ENCODE results near the gene FOXR1. TPM values are rescaled to one million over a fixed set of nuclear protein-coding genes. Genes with fewer than 3 reads are reported as not detected.

Gene FOXR1
- total and polyA plus RNA-seq, 2 donors (not counting 3 experiments of a cell fraction or from before 2014, with no cell fraction given): not detected

DNA sequence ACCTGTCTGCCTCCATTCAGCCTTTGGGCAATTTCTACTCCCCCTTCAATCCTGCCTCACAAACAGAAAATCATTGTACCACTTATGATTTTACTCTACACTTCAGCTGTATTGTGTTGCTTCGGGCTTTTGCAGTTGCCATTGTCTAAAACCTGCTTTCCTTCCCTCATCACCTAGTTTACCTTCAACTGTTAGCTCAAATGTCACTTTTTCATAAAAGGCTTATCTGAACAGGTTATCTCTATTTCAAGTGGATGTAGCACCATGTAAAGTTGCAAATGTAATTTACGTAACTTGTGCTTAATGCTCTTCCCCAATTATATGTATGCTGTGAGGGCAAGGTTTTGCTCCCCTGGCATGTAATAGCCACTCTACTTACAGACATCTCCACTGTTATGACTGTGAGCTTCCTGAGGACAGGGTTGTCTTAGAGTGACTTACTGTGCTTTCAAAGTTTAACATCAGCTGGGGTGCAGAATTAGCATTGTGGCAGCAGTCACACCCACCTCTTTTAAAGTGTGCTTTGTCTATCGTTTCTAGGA, 41.1 kb downstream of the FOXR1 start:
- Histone ChIP-seq H3K9ac (replicated peaks; ENCODE audit: extremely low read depth, insufficient read depth, low read length) (no peak overlapping the region), H3K36me3 (ENCODE audit: control insufficient read depth in 2 of 2, extremely low read depth in 1 of 2, insufficient read depth in 2 of 2, low read length in 2 of 2) (peaks cover 19 to 21% of the 10 kb centered on the region in 2 experiments), H3K9me3 (replicated peaks; ENCODE audit: control insufficient read depth, insufficient read depth, low read length) (no peaks in the 10 kb centered on the region), H3K9me1 (replicated peaks; ENCODE audit: control insufficient read depth, extremely low read depth, insufficient read depth, low read length) (no peaks in the 10 kb centered on the region), H3K4me2 (ENCODE audit: insufficient read depth, low read length) (no peak overlapping the region), H4K20me1 (replicated peaks; ENCODE audit: control insufficient read depth, extremely low read depth, insufficient read depth, low read length) (no peaks in the 10 kb centered on the region), H3K27me3 (ENCODE audit: control insufficient read depth in 2 of 2, insufficient read depth in 2 of 2, low read length in 2 of 2) (no peaks in the 10 kb centered on the region), H3K79me2 (ENCODE audit: control insufficient read depth, insufficient read depth, low read length) (peaks cover 24% of the 10 kb centered on the region), H3K27ac (ENCODE audit: insufficient read depth, low read depth, low read length) (no peak overlapping the region), H2AFZ (ENCODE audit: low read depth, low read length) (no peak overlapping the region), H3K4me3 (replicated peaks in 1 of 3; ENCODE audit: insufficient read depth in 1 of 3, low read depth in 1 of 3, low read length in 3 of 3) (no peak overlapping the region), H3K4me1 (ENCODE audit: control insufficient read depth, extremely low read depth, insufficient read depth, low read length) (peaks cover 10% of the 10 kb centered on the region)
- ChIA-PET POLR2A (no interaction called here), CTCF (interaction anchor here (0.6 kb wide), 1 partner anchor 261 kb away, joined by 3 read pairs; no protein-coding TSS in a partner anchor)
- BruUV-seq (replicated peaks): no TSS peak
- DNase-seq (ENCODE audit: low read depth, low spot score) (no peak), FAIRE-seq (no peak)
- dilution Hi-C loops (cut with MboI; ENCODE audit: extremely low pct_ligation_motif_present, low sequenced_read_pairs) (no loop called here), intact Hi-C loops (cut with micrococcal nuclease) (no loop called here)
- TF ChIP-seq MYC (IDR thresholded peaks at IDR 0.05; ENCODE audit: low read depth, low read length): no peak
- TF ChIP-seq POLR2AphosphoS5 (IDR thresholded peaks at IDR 0.05; ENCODE audit: insufficient read depth, low read depth, low read length): no peak
- TF ChIP-seq, protein P1, sequence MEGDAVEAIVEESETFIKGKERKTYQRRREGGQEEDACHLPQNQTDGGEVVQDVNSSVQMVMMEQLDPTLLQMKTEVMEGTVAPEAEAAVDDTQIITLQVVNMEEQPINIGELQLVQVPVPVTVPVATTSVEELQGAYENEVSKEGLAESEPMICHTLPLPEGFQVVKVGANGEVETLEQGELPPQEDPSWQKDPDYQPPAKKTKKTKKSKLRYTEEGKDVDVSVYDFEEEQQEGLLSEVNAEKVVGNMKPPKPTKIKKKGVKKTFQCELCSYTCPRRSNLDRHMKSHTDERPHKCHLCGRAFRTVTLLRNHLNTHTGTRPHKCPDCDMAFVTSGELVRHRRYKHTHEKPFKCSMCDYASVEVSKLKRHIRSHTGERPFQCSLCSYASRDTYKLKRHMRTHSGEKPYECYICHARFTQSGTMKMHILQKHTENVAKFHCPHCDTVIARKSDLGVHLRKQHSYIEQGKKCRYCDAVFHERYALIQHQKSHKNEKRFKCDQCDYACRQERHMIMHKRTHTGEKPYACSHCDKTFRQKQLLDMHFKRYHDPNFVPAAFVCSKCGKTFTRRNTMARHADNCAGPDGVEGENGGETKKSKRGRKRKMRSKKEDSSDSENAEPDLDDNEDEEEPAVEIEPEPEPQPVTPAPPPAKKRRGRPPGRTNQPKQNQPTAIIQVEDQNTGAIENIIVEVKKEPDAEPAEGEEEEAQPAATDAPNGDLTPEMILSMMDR (IDR thresholded peaks at IDR 0.05; ENCODE audit: extremely low read depth in 1 of 2, insufficient read depth in 1 of 2, low read depth in 1 of 2, low read length in 2 of 2): no peak
- no peak for TF ChIP-seq GATA2 (IDR thresholded peaks at IDR 0.05; ENCODE audit: insufficient read depth, insufficient read length, low read depth, low read length)
- no peak for TF ChIP-seq EZH2 (IDR thresholded peaks at IDR 0.05; ENCODE audit: borderline replicate concordance, low read depth, low read length, severe bottlenecking)
- TF ChIP-seq FOS (IDR thresholded peaks at IDR 0.05; ENCODE audit: borderline replicate concordance, insufficient read depth, low read length): no peak
- no peak for TF ChIP-seq POLR2A (IDR thresholded peaks at IDR 0.05; ENCODE audit: low read depth, low read length)
- TF ChIP-seq, protein P2, sequence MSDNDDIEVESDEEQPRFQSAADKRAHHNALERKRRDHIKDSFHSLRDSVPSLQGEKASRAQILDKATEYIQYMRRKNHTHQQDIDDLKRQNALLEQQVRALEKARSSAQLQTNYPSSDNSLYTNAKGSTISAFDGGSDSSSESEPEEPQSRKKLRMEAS (IDR thresholded peaks at IDR 0.05; ENCODE audit: insufficient read depth, insufficient read length): no peak
- TF ChIP-seq JUN (IDR thresholded peaks at IDR 0.05; ENCODE audit: borderline replicate concordance, insufficient read depth, insufficient read length, low read depth): no peak

Data from endothelial cell of umbilical vein (primary cell).